GM12872 (cell line): Measurements from ENCODE around the gene SYNE1.

Experiments
- CTCF ChIP-seq: IDR thresholded peaks from 3 replicates; pipeline ENCODE4 v1.5.1; 2011; ENCODE audit warnings: low read depth, mild to moderate bottlenecking, low read length, moderate library complexity; ENCODE audit not compliant: insufficient read depth

Gene SYNE1

GRCh38 chr6:152173321-152173720 lies 463.8 kb downstream of the SYNE1 start:
- no peak for TF ChIP-seq CTCF

GRCh38 chr6:152170702-152171667 lies 466.2 kb downstream of the SYNE1 start:
- no peak for TF ChIP-seq CTCF

- TF ChIP-seq CTCF: no peak
These were observed 466.9 kb downstream of the SYNE1 start for GRCh38 chr6:152170313-152170701.

GRCh38 chr6:152167641-152168603 lies 469.2 kb downstream of the SYNE1 start:
- TF ChIP-seq CTCF: no peak

- no peak for TF ChIP-seq CTCF
These were observed 470.3 kb downstream of the SYNE1 start for GRCh38 chr6:152166897-152167296.

- no peak for TF ChIP-seq CTCF
These were observed 470.7 kb downstream of the SYNE1 start for GRCh38 chr6:152166497-152166896.

GRCh38 chr6:152164957-152165356 lies 472.2 kb downstream of the SYNE1 start:
- no peak for TF ChIP-seq CTCF
